Gastrocnemius medialis (tissue), 4 donors: Measurements from ENCODE around the gene GRIK3.

Experiments
- POLR2A ChIP-seq, 2 donors: fragments of 450-650 bp; IDR thresholded peaks; one replicate each; pipeline ENCODE4 v1.6.1; 2017; ENCODE audit warnings: antibody characterized with exemption in 2 of 2, mild to moderate bottlenecking in 2 of 2, moderate library complexity in 2 of 2
- TF ChIP-seq, protein P1 (sequence below), 5 experiments: fragments of 450-650 bp in 3 of 5; fragments of 200-600 bp in 2 of 5; sonication (generic) in 2 of 5; IDR thresholded peaks in 4 of 5; conservative IDR thresholded peaks in 1 of 5; 1 replicate in 4 of 5; 2 replicates in 1 of 5; pipeline ENCODE4 v1.5.1; 2016 to 2019; ENCODE audit warnings: antibody characterized with exemption in 5 of 5, mild to moderate bottlenecking in 3 of 5, moderate library complexity in 3 of 5

DNA sequence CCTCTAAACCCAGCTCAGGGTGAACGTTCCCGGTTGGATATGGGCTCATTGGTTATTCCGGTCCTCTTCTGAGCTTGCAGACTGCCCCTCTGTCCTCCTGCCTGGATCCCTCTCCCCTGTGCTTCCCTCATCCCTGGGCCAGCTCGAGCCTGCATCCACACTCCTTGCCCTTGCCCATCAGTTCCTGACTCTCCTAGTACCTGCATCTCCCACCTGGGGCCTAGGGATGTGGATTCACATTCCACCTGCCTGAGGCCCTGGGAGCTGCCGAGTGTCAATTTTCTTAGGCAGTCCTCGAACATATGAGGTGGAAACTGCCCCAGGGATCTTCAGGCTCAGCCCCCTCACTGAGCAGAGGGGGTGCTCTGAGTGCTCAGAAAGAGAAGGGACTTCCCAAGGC lies 252.2 kb downstream of the GRIK3 start:
- no peak for TF ChIP-seq POLR2A (IDR thresholded peaks at IDR 0.05)
- TF ChIP-seq, protein P1, sequence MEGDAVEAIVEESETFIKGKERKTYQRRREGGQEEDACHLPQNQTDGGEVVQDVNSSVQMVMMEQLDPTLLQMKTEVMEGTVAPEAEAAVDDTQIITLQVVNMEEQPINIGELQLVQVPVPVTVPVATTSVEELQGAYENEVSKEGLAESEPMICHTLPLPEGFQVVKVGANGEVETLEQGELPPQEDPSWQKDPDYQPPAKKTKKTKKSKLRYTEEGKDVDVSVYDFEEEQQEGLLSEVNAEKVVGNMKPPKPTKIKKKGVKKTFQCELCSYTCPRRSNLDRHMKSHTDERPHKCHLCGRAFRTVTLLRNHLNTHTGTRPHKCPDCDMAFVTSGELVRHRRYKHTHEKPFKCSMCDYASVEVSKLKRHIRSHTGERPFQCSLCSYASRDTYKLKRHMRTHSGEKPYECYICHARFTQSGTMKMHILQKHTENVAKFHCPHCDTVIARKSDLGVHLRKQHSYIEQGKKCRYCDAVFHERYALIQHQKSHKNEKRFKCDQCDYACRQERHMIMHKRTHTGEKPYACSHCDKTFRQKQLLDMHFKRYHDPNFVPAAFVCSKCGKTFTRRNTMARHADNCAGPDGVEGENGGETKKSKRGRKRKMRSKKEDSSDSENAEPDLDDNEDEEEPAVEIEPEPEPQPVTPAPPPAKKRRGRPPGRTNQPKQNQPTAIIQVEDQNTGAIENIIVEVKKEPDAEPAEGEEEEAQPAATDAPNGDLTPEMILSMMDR (IDR thresholded peaks at IDR 0.05 in 4 of 5, conservative IDR thresholded peaks at IDR 0.05 in 1 of 5), result no peak
